ENCODE data around the gene WSCD2. TPM values are rescaled to one million over a fixed set of nuclear protein-coding genes. Genes with fewer than 3 reads are reported as not detected.
A peak's percentile ranks its signal among the peaks of the same experiment; 100 is the strongest.

WSCD2 gene
- total RNA-seq, 1 donor from 2014 or later: 0.97 TPM

DNA sequence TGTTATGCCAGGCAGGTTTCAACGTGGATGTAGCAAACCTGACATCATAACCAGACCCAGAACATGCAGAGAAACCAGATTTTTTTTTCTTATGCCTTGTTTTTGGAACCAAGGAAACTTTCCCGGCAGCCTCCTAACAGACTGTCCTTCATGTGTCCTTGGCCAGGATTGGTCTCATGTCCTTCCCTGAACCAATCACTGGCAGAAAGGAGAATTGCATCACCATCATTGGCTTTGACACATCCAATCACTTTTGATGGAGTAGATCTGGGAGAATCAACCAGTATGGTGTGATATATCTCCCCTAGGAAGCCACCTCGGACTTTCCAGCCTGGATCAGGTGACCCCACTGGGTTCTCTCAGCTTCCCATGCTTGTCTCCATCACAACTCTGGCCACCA is 25.6 kb upstream of the WSCD2 start:
- DNase-seq: no peak
- no peak for ATAC-seq (ENCODE audit: poor library complexity)
- intact Hi-C loops (cut with DNase I): no loop called here

DNA sequence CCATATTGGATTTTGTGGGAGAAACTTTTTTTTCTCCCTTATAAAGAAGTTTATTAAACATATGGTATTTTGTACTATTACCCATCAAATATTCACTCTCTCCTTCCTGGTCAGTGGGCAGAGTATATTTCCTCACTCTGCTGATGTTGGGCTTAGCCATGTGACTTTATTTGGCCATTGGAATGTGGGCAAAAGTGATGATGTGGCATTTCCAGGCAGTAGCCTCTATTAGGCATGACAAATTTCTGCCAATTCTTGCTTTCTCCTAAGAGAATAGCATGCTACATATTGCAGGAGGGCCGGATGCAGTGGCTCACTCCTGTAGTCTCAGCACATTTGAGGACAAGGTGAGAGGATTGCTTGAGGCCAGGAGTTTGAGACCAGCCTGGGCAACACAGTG is 24.4 kb upstream of the WSCD2 start:
- intact Hi-C loops (cut with DNase I): no loop called here

DNA sequence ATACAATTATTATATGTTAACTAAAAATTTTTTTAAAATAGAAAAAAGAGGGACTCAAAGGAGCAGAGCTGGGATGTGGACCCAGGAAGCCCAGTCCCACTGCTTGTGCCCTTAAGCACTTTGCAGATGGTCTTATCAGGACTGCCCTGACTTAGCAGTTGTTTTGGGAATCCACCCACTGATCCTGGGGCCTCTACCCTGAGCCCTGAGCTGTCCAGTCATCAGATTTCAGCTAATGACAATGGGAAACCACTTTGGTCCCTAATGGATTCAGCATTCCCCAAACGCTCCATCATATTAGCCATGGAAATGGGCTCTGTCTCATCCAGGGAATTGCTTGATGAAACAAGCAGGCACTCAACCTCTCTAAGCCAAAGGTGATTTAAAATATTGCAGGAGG is 22.5 kb upstream of the WSCD2 start:
- no peak for DNase-seq
- no peak for ATAC-seq (ENCODE audit: poor library complexity)
- intact Hi-C loops (cut with DNase I): no loop called here

More for the DNA sequence above, 24.4 kb upstream of the WSCD2 start:
- no peak for ATAC-seq (ENCODE audit: poor library complexity)
- DNase-seq: no peak

DNA sequence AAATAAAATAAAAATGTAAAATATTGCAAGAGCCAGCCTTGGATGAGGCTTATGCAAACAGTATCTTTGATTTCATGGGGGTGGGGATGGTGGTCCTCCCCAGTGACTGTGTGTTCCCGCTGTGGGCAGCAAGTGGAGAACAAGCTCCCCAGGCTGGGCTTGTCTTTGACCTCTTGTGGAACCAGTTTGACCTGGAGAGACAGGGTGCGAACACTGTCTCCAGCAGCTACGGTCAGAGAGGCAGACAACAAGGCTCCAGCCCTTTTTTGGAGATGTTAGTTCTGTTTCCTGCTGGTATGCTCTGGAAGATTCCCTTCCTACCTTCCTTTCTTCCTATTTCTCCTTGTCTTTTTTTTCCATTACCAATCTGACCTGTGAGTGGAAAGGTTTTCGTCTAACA is 21.8 kb upstream of the WSCD2 start:
- ATAC-seq (ENCODE audit: poor library complexity) (no peak), DNase-seq (no peak)
- intact Hi-C loops (cut with DNase I): no loop called here

DNA sequence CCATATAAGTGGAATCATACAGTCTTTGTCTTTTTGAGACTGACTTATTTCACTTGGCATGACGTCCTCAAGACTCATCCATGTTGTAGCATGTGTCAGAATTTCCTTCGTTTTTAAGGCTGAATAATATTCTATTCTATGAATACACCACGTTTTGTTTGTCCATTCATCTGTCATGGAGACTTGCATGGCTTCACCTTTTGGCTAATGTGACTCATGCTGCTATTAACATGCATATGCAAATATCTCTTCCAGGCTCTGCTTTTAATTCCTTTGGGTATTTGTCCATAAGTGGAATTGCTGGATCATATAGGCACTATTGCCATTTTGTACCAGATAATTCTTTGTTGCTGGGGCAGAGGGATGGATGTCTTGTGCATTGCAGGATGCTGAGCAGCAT is 19.6 kb upstream of the WSCD2 start:
- intact Hi-C loops (cut with DNase I): no loop called here

DNA sequence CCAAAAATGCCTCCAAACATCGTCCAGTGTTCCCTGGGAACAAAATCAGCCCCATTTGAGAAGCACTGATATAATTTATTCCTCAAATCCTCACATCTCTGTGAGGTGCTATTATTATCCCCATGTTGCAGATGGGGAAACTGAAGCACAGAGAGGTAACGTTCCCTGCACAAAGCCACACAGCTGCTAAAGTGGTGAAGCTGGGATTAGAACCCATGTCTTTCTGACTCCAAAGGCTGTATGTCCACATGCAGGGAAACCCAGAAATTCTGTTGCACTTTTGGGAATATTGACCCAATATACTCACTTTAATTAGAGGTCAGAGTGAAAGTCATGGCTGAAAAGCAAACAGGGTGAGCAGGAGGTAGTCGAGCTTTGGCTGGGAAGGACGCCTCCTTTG is 19.1 kb upstream of the WSCD2 start:
- intact Hi-C loops (cut with DNase I): loop anchor here (5.0 kb wide), 1 partner anchor 82 kb away; no protein-coding TSS in a partner anchor
- no peak for DNase-seq

More for the DNA sequence above, 19.6 kb upstream of the WSCD2 start:
- DNase-seq (no peak), ATAC-seq (ENCODE audit: poor library complexity) (no peak)

DNA sequence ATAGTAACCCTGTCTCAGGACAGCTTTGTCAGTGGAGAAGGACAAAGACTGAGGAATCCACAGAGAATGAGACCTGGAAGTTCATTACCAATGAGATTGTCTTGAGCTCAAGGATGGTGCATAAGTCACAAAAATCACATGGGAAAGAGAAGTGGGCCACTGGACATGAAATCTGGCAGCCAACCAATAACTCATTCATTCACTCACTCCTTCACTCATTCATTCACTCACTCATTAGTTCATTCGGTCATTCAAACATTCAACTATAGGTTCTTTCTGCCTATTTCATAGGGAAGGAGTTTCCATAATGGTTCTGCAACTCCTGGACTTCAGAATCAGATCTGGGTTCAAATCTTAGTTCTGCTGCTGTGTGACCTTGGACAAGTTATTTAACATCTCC is 18.2 kb upstream of the WSCD2 start:
- DNase-seq (no peak), ATAC-seq (ENCODE audit: poor library complexity) (no peak)
- intact Hi-C loops (cut with DNase I): loop anchor here (5.0 kb wide), 1 partner anchor 81 kb away; no protein-coding TSS in a partner anchor

More for the DNA sequence above, 19.1 kb upstream of the WSCD2 start:
- no peak for ATAC-seq (ENCODE audit: poor library complexity)

DNA sequence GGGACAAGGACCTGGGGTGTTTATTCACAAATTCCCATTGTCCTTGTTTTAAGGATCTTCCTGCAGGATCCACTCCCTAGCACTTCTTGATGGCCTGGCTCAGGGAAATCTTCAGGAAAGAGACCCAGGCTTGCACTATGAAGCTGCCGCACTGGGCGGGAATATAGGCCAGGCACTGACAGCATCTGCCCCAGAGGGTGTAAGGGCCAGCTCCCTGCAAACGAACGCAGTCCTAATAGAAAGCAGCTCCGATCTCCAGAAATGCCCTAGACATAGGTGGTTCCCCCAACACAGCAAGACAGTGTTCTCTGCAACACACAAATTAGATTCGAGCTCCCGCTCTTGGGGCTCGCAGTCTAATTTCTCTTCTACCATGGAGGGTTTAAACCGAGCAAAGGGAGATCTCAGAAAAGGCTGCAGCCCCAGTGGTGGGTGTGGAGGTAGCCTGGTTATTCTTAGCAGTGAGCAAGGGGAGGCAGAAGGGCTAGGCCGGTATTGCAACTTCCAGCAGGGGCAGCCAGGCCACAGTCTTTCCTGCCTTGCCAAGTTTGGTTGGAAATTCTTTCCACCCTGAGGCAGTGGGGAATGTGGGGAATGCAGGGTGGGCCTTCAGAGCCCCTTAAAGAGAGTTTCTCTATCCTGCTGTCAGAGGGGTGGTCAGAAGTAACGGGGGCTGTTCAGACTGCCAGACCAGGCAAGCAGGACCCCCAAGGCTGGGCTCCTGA is 16.1 kb upstream of the WSCD2 start:
- intact Hi-C loops (cut with DNase I): loop anchor here (5.0 kb wide), 1 partner anchor 79 kb away; no protein-coding TSS in a partner anchor
- ATAC-seq (ENCODE audit: poor library complexity) (peak; percentile 88), DNase-seq (no peak)

DNA sequence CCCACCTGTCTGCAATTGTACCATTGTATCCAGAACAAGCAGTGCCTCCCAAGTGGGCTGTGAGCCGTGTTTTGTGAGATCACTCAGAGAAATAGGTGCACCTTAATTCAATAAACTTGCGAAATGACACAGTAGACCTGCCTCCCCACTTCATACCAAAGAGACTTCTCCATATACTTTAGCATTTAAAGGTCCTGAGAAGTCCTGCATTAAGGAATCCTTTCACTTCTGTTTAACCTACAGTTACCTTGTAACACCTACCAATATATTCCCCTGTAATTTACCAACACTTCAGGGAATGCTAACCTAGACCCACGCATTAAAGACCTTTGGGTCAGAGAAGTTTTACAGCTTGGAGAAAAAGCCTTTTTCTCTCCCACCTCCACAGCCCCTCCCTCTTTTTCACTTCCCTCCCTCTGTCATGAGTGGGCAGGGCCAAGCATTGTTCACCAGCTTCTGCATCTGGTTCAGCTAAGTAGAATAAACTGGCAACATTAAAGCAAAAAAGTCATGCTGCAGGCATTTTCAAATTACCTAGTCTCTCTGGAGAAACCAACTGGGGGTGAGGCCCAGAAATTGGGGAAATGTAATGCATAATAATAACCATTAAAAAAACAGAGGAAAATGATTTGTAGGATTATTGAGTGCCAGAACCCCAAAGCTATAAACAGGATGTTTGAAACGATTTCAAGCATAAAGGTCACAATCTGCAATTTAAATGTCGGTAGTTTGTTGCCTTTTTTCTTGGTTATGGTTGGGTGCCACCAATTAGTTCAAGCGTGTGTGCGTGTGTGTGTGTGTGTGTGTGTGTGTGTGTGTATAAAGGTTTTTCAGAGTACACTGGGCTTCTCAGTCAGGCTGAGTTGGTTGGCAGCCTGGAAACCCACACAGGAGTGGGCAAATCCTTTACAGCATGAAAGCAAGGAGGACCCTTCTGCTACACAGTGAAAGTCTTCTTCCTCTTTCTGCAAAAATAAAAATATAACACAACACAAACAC is 13.7 kb upstream of the WSCD2 start:
- DNase-seq: no peak
- intact Hi-C loops (cut with DNase I): no loop called here
- no peak for ATAC-seq (ENCODE audit: poor library complexity)

DNA sequence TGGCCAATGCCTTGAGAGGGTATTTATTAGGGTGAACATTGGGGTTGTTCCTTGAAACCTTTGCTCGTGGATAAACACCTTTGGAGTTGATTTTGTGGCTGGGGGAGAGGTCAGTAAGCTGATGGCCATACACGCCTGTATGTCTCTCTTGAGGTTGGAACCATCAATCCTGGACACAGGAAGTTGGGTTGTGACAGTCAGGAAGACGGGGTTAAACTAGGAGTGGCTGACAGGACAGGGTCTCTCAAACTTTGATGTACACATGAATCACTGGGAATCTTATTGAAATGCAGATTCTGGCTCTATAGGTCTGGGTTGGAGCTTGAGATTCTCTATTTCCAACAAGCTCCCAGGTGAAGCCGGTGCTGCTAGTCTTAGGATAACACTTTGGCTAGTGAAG is 12.8 kb upstream of the WSCD2 start:
- no peak for DNase-seq
- ATAC-seq (ENCODE audit: poor library complexity): no peak
- intact Hi-C loops (cut with DNase I): no loop called here

DNA sequence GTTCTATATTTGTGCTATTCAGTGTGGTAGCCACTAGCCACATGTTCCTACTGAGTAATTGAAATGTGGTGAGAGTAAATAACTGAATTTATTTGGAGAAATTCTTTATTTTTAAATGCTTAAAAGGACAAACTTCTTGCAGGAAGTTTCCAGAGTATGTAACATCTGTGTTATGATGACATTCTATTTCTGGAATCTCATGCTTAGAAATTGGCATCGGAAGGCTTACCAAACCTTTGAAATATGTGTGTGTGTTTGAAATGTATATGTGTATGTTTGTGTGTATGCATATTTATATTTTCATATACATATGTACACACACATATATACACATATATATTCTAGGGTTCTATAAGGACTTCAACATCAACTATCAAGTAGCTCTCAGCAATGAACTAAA is 12.4 kb upstream of the WSCD2 start:
- intact Hi-C loops (cut with DNase I): no loop called here
- ATAC-seq (ENCODE audit: poor library complexity) (no peak), DNase-seq (no peak)

DNA sequence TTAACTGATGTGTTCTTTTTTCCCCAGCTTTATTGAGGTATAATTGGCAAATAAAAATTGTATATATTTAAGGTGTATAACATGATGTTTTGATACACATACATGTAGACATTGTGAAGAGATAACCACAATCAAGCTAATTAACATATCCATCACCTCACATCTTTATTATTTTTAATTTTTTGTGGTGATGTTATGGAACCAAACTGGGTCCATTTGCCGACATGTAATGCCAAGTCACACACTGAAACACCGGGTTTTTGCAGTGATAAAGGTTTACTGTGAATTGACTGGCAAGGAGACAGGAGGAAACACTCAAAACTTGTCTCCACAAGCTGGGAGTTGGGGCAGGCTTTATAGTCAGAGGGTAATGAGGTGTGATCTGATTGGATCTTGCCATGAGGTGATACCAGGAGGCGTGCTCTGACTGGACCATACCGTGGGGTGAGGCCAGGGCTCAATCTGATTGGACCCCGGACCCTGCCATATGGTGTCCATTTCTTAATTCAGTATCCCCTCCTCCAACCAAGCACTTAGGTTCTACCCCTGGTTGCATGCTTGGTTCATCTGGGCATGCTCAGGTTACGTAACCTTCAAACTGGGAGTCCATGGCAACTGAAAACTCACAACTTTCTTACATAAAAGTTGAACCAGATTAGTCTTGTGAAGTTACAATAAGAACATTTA is 11.8 kb upstream of the WSCD2 start:
- ATAC-seq (ENCODE audit: poor library complexity) (no peak), DNase-seq (no peak)
- intact Hi-C loops (cut with DNase I): no loop called here

DNA sequence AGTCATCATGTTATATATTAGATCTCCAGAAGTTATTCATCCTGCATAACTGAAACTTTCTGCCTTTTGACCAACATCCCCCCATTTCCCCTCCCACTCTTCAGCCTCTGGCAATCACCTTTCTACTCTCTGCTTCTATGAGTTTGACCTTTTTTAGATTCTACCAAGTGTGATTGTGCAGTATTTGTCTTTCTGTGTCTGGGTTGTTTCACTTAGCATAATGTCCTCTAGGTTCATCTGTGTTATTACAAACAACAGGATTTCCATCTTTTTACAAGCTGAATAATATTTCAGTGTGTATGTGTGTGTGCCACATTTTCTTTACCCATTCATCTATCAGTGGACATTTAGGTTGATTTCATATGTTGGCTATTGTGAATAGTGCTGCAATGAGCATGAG is 11.2 kb upstream of the WSCD2 start:
- ATAC-seq (ENCODE audit: poor library complexity) (no peak), DNase-seq (no peak)
- intact Hi-C loops (cut with DNase I): no loop called here

DNA sequence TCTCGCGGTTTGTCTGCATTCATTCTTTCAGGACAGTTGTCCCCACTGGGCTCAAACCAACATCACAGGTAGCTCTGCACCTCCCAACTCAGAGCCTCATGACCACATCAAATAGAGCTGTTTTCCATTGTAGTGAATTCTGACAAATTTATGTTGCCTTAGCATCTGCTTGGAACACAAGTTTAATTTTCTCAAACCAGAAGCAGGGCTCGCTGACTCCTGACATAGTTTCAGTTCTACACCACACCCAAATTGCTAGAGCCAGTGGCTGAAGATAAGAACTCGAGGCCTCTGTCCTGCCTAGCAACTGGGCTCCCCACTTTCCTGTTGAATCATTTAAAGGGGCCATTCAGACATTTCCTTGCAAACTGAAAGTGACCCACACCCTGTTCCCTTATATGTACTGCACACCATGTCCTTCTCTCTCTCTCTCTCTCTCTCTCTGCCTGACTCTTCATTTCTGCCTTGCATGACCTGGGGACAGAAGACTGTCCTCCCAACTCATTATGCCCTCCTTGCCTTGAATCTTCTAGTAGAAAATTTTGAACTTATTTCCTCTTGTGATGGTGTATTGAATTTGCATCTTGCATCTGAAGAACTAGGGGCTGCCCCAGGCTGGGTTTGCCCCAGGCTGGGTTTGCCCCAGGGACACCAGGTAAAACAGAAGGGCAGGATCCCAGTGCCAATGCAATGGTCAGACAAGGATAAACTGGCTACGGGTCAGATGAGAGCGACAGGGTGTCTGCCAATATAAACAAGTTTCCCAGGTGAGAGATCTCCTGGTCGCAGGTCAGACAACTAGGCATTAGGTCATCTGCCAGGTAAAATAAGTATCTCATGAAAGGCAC is 9.7 kb upstream of the WSCD2 start:
- intact Hi-C loops (cut with DNase I): no loop called here
- DNase-seq: no peak
- no peak for ATAC-seq (ENCODE audit: poor library complexity)

DNA sequence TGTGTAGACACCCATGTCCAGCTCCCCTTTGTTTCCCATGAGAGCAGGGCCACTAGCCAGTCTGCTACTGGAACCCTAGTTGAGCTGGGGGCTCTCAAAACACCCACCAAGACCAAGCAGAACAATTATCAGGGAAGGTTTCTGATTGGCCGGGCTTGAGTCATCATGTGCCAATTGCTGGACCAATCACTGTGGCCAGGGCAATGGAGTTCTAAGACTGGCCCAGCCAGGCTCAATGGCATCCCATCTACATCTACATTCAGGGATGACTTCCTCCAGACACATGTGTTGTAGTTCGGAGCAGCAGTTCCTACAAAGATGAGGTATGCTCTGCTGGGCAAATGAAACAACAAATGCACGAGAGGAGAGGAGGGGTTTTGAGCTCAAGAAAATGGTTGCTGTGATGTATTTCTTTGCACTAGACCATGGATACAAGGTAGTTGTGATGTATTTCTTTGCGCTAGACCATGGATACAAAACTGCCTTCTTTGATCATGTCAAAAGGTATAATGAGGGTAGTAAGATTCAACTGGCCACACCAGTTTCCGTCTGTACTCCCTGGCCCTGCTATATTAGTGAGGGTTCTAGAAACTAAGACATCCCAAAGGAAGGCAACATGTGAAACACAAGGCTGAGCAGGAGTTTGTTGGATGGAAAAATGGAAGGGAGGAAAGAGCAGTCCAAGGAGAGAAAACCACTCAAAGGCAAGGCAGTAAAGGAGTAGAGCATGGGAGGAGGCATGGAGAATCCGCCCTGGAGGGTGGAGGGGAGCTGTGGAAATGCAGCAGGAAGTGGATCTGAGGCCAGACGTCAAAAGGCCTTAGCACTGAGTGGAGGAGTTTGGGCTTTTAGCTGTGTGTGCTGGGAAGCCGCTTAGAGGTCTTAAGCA is 8.9 kb upstream of the WSCD2 start:
- DNase-seq (no peak), ATAC-seq (ENCODE audit: poor library complexity) (no peak)
- intact Hi-C loops (cut with DNase I): no loop called here

DNA sequence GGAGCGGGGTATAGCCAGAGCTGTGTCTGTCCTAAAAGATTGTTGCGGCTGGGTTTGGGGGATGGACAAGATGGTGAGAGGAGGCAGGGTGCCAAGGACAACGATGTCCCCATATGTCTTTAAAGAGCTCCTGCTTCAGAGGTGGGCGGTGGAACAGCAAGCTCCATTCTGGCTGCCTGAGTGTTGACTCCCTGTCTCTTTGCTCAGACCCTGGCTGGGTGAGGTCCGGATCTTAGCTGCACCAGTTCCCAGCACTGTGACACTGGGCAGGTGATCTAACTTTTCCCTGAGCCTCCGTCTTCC is 8.3 kb upstream of the WSCD2 start:
- DNase-seq (no peak), ATAC-seq (ENCODE audit: poor library complexity) (no peak)
- intact Hi-C loops (cut with DNase I): no loop called here

DNA sequence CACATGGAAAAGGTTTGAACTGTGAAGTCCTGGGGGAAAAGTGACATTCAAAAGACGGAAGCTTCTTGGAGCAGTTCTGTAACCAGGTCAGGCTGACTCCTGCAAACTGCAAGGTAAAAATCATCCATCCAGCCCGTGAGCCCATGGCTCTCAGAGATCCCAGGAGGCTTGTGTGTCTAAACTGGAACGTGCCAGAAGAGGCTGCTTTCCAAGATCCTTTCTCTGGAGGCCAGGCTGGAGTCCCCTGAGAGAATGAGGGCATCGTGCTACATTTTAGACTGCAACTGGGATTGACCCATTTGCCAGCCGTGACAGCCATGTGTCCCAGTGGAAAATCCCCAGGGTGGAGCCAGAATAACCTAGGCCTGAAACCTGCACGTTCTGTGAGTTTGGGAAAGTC is 7.8 kb upstream of the WSCD2 start:
- DNase-seq (no peak), ATAC-seq (ENCODE audit: poor library complexity) (no peak)
- intact Hi-C loops (cut with DNase I): no loop called here

All from Right ventricle myocardium superior (tissue), 1 donor.